Measurements from ENCODE around the gene RAMP1. TPM values are rescaled to one million over a fixed set of nuclear protein-coding genes. Genes with fewer than 3 reads are reported as not detected.

Gene RAMP1
- total and polyA plus RNA-seq, 2 donors (not counting 1 experiment from before 2014, with no cell fraction given): 15.7 TPM; not detected in 1

- POLR2A ChIA-PET: no interaction called here
- H4K20me1 ChIP-seq (ENCODE audit: control insufficient read depth, insufficient read depth, low read length, poor library complexity, severe bottlenecking): no peaks in the 10 kb centered on the region
These were observed 25.3 kb downstream of the RAMP1 start for GRCh38 chr2:237884681-237885080.

DNA sequence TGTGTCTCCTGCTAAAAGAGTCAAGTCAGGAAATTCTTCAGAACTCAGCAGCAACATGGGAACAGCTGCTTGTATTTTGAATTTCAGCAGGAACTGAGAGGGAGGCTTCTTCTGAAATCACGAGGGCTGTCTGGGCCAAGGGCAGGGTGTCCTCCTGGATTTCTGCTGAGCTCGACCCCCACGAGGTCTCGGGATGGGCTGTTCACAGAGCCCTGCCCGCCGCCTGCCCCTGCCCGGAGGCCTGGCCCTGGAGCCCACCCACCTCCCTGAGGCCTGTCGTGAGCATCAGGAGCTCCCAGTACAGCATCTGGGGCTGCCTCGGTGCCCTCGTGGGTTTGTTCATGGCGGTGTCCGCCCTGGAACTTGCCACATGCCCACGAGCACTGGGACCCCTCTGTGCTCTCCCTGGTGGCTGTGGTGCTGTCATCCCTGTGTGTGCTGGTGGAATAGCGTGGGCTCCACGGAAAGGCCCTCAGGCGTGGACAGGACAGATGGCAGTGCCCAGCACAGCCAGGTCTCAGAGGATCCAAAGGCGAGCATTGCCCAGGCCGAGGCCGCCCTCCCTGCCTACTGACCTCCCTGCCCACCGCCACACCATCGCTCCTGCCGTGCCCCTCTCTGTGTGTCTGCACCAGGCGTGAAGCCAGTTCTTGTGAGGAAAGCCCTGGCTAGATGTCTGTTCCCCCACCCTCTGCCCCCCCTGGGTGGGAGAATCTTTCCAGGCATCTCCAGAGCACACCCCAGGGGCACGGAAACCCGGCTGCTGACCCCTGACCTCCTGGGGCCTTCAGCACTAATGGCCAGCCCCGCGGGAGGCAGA is 25.9 kb downstream of the RAMP1 start:
- no peak overlapping the region for H3K9ac ChIP-seq (ENCODE audit: low read length)
- H4K20me1 ChIP-seq (ENCODE audit: control insufficient read depth, insufficient read depth, low read length, poor library complexity, severe bottlenecking): no peaks in the 10 kb centered on the region
- no peaks in the 10 kb centered on the region for H3K36me3 ChIP-seq (replicated peaks in 1 of 2; ENCODE audit: control extremely low read depth in 1 of 2, control insufficient read depth in 1 of 2, extremely low read depth in 1 of 2, insufficient read depth in 2 of 2, low read length in 1 of 2)
- intact Hi-C loops (cut with micrococcal nuclease): no loop called here
- WGBS (ENCODE audit: insufficient coverage): 95% methylated on average over 25 of the region's 27 CpGs
- H3K4me2 ChIP-seq (replicated peaks; ENCODE audit: low read depth, low read length, poor library complexity, severe bottlenecking): no peak overlapping the region
- Mint-ChIP-seq H3K4me3 (no peak overlapping the region), H3K4me1 (no peaks in the 10 kb centered on the region), H3K9me3 (ENCODE audit: insufficient read depth) (no peaks in the 10 kb centered on the region), H3K27ac (no peak overlapping the region), H3K27me3 (no peaks in the 10 kb centered on the region)
- ATAC-seq (ENCODE audit: low read depth): no peak
- no peak for DNase-seq
- no peak for TF ChIP-seq EZH2 (IDR thresholded peaks at IDR 0.05; ENCODE audit: borderline replicate concordance, insufficient read depth, low read depth, low read length, poor library complexity, severe bottlenecking)
- TF ChIP-seq, protein P1, sequence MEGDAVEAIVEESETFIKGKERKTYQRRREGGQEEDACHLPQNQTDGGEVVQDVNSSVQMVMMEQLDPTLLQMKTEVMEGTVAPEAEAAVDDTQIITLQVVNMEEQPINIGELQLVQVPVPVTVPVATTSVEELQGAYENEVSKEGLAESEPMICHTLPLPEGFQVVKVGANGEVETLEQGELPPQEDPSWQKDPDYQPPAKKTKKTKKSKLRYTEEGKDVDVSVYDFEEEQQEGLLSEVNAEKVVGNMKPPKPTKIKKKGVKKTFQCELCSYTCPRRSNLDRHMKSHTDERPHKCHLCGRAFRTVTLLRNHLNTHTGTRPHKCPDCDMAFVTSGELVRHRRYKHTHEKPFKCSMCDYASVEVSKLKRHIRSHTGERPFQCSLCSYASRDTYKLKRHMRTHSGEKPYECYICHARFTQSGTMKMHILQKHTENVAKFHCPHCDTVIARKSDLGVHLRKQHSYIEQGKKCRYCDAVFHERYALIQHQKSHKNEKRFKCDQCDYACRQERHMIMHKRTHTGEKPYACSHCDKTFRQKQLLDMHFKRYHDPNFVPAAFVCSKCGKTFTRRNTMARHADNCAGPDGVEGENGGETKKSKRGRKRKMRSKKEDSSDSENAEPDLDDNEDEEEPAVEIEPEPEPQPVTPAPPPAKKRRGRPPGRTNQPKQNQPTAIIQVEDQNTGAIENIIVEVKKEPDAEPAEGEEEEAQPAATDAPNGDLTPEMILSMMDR (IDR thresholded peaks at IDR 0.05): no peak
- no peaks in the 10 kb centered on the region for H3K79me2 ChIP-seq (ENCODE audit: control insufficient read depth, insufficient read depth, low read length)
- ChIA-PET POLR2A (no interaction called here), CTCF (no interaction called here)
- no peaks in the 10 kb centered on the region for H3K27me3 ChIP-seq (replicated peaks in 1 of 4; ENCODE audit: control extremely low read depth in 1 of 4, control insufficient read depth in 3 of 4, insufficient read depth in 4 of 4, low read length in 3 of 4)
- no peak overlapping the region for H2AFZ ChIP-seq (ENCODE audit: insufficient read depth, low read depth, low read length, poor library complexity, severe bottlenecking)
- no peak overlapping the region for H3K27ac ChIP-seq (ENCODE audit: low read length in 2 of 2)
- no peak overlapping the region for H3K4me3 ChIP-seq (ENCODE audit: control extremely low read depth in 1 of 5, extremely low read depth in 1 of 5, insufficient read depth in 1 of 5, low read depth in 2 of 5, low read length in 4 of 5)
- H3K9me3 ChIP-seq (ENCODE audit: control extremely low read depth in 1 of 3, control insufficient read depth in 2 of 3, insufficient read depth in 1 of 3, low read length in 2 of 3): peaks cover 0 to 3% (median 0%) of the 10 kb centered on the region in 3 donors
- peaks cover under 1 to 1% of the 10 kb centered on the region in 2 donors for H3K4me1 ChIP-seq (ENCODE audit: control insufficient read depth in 2 of 2, insufficient read depth in 2 of 2, low read length in 2 of 2)

More at GRCh38 chr2:237884681-237885080, 25.3 kb downstream of the RAMP1 start:
- Mint-ChIP-seq H3K27me3 (no peaks in the 10 kb centered on the region), H3K27ac (no peak overlapping the region), H3K9me3 (ENCODE audit: insufficient read depth) (no peaks in the 10 kb centered on the region), H3K4me3 (no peak overlapping the region), H3K4me1 (no peaks in the 10 kb centered on the region)
- intact Hi-C loops (cut with micrococcal nuclease): no loop called here
- H2AFZ ChIP-seq (ENCODE audit: insufficient read depth, low read depth, low read length, poor library complexity, severe bottlenecking): no peak overlapping the region
- DNase-seq: no peak
- no peak overlapping the region for H3K9ac ChIP-seq (ENCODE audit: low read length)
- no peaks in the 10 kb centered on the region for H3K27me3 ChIP-seq (replicated peaks in 1 of 4; ENCODE audit: control extremely low read depth in 1 of 4, control insufficient read depth in 3 of 4, insufficient read depth in 4 of 4, low read length in 3 of 4)
- ATAC-seq (ENCODE audit: low read depth): no peak
- no peaks in the 10 kb centered on the region for H3K36me3 ChIP-seq (replicated peaks in 1 of 2; ENCODE audit: control extremely low read depth in 1 of 2, control insufficient read depth in 1 of 2, extremely low read depth in 1 of 2, insufficient read depth in 2 of 2, low read length in 1 of 2)
- peaks cover 0 to 3% (median 0%) of the 10 kb centered on the region in 3 donors for H3K9me3 ChIP-seq (ENCODE audit: control extremely low read depth in 1 of 3, control insufficient read depth in 2 of 3, insufficient read depth in 1 of 3, low read length in 2 of 3)
- CTCF ChIA-PET: interaction anchor here (1.5 kb wide), 1 partner anchor 39 kb away, joined by 5 read pairs; no protein-coding TSS in a partner anchor
- no peak overlapping the region for H3K4me3 ChIP-seq (ENCODE audit: control extremely low read depth in 1 of 5, extremely low read depth in 1 of 5, insufficient read depth in 1 of 5, low read depth in 2 of 5, low read length in 4 of 5)
- no peak for TF ChIP-seq EZH2 (IDR thresholded peaks at IDR 0.05; ENCODE audit: borderline replicate concordance, insufficient read depth, low read depth, low read length, poor library complexity, severe bottlenecking)
- TF ChIP-seq, protein P1 (IDR thresholded peaks at IDR 0.05): no peak
- WGBS (ENCODE audit: insufficient coverage): 97% methylated on average over 13 of the region's 13 CpGs
- no peaks in the 10 kb centered on the region for H3K79me2 ChIP-seq (ENCODE audit: control insufficient read depth, insufficient read depth, low read length)
- no peak overlapping the region for H3K4me2 ChIP-seq (replicated peaks; ENCODE audit: low read depth, low read length, poor library complexity, severe bottlenecking)
- H3K27ac ChIP-seq (ENCODE audit: low read length in 2 of 2): no peak overlapping the region
- no peaks in the 10 kb centered on the region for H3K4me1 ChIP-seq (ENCODE audit: control insufficient read depth in 2 of 2, insufficient read depth in 2 of 2, low read length in 2 of 2)

Data from B cell (primary cell).